HG02981 (cell line): Measurements from ENCODE around the gene TRNP1.

Experiments used
- ATAC-seq: cut with Tn5 transposase; IDR thresholded peaks from one replicate; pipeline ENCODE4 v1.9.1; 2021; ENCODE audit warnings: mild to moderate bottlenecking, moderate library complexity; ENCODE audit not compliant: unreplicated experiment

The TRNP1 gene

GRCh38 chr1:27000817-27001460 is 7.4 kb downstream of the TRNP1 start:
- ATAC-seq: no peak

- ATAC-seq: no peak
These were observed 8.3 kb downstream of the TRNP1 start for GRCh38 chr1:27001570-27002360.

DNA sequence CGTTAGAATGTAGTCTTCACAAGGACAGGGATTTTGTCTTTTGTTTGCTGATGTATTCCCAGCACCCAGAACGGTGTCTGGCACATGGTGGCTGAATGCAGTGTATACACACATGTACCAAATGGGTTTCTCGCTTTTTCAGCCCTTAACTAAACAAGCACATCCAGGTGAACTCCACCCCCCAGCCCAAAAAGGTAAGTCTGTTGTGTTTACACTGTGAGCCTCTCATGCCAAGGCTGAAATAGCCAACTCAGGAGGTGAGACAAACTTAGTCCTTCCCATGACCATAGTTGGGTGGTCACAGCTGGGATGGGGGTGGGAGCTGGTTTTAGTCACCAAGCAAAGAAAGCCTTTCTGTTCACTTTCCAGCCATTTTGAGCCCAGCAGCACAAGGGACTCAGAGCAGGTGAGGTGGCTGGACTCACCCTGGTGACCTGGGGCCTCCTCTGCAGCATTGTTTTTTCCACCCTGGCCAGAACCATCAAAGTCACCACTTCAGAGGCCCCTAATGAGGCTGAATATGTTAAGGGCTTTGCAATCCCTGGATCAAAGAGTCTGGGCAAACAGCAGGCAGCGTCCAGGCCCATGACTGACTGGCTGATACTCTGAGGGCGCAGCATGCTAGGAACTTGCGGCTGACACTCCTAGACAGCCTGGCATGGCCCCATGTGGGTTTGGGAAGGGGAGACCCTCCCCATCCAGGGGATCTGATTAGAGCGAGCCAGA is 10.4 kb downstream of the TRNP1 start:
- ATAC-seq: no peak

DNA sequence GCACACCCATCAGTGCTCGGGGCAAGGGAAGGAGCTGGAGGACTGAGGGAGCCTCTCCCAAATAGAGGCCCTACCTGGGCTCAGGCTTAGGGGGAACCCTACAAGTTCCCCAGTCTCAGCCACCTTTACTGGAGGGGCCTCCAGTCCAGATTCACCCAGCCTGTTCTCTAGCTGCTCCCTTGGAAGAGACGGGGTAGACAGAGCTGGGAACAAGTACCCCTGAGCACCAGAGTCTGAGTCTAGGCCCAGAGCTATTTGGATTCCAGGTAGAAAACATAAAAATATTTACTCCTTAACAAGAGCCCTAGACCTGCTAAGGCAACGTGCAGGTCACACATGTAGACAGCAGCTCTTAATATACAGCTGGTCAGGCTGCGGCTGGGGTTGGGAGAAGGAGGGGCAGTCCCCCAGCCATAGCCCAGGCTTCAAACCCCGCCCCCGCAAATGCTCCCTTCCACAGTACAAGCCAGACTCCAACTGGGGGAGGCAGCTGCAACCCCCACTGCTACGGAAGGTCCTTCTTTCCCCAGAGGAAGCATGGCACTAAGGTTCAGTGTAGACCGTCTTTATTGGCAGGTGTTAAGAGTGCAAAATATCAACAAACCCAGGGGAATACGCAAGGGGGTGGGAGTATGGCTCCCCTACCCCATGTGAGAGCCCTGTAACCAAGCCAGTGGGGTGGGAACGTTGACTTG is 11.1 kb downstream of the TRNP1 start:
- ATAC-seq: no peak

- ATAC-seq: no peak
These were observed 11.7 kb downstream of the TRNP1 start for GRCh38 chr1:27005166-27005530.

DNA sequence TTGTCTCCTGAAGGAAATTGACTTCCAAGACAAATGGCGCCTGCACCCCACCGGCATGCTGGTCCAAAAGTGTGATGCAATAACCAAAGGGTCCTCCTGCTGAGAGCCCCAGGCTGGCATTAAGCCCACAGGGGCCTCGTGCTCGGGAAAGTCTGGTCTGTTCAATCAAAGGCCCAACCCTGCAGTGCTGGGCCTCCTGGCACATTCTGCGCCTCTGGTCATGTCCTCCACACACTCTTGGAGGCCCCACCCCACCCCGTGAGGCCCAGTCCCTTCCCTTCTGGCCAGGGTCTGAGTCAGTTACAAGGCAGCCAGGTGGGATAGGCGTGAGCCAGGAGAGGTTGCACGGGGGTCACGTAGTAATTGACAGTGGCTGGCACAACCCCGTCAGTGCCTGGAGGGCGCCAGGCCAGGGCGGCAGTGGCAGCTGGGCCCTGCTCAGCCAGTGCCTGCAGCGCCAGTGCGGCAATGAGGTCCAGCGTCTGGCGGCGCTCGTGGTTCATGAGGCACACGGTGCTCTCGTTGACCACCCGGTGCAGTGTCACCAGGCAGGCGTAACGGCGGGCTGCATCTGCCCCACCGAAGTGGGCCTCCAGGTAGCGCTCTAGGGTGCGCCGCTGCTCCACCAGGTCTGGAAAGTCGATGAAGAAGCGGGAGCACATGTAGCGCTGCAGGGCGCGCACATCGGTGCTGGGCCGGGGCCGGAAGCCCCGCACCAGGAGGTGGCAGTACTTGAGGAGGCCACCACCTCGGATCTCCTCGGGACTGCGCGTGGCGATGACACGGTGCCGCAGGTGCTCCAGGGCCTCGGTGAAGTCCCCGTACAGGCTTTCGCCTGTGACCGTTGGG is 12.4 kb downstream of the TRNP1 start:
- ATAC-seq: no peak

GRCh38 chr1:27006683-27007082 is 13.2 kb downstream of the TRNP1 start:
- no peak for ATAC-seq

- ATAC-seq: no peak
These were observed 14.6 kb downstream of the TRNP1 start for GRCh38 chr1:27007909-27008582.

DNA sequence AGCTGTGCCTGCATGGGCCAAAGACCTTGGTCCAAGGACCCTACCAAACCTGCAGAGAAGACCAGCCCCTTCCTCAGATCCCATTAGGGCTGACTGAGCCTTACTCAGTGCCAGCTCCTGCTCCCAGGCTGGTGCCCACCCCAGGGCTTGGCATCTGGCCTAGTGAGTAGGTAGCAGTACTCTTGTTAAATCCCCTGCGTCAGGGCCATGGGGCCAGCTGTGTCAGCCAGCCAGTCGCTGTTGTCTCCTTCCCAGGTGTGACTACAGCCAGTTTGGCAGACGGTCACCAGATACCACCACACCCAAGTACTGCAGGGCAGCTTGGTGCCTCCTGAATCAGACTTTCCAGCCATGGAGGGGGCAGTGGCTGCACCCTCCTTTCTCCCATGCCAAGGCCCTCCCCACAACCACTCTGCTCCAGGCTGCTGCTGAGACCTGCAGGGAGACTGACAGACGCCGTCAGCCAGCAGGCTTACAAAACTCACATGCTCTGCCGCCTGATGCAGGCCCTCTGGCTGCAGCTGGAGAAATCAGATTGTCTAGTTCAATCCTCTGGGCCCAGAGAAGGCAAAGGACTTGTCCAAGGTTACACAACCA is 16.2 kb downstream of the TRNP1 start:
- ATAC-seq: no peak

DNA sequence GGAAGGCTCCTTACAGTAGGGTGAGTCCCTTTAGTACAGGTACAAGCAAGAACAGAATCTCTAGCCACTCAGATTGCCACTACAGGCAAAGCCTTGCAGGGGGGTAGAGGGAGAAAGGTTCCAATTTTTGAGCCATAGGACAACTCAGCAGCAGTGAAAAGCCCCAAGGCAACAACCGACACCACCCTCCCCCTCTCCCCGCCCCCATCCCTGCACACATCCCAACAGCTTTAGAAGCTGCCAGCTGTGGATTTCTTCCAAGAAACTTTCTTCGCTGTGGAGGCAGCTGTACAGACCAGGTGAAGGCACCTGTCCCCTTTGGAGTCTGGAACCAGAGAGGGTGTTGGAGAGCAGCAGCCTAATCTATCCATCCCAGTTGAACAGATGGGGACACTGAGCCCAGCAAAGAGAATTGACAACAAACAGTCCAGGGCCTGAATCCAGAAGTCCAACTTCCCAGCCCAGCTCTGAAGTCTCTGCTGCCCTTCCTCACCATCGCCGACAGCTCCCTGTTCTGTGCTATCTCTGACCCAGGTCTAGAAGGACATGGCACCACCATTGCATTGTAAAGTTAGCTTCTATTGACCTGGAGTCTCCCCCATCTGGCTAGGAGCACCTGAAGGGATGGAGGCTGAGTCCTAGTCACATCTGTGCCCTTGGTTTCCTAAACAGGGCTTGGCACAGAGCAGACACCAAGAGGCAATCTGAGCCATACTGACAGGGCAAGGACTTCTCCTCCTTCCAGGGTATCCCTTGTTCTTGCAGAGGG is 16.9 kb downstream of the TRNP1 start:
- no peak for ATAC-seq

DNA sequence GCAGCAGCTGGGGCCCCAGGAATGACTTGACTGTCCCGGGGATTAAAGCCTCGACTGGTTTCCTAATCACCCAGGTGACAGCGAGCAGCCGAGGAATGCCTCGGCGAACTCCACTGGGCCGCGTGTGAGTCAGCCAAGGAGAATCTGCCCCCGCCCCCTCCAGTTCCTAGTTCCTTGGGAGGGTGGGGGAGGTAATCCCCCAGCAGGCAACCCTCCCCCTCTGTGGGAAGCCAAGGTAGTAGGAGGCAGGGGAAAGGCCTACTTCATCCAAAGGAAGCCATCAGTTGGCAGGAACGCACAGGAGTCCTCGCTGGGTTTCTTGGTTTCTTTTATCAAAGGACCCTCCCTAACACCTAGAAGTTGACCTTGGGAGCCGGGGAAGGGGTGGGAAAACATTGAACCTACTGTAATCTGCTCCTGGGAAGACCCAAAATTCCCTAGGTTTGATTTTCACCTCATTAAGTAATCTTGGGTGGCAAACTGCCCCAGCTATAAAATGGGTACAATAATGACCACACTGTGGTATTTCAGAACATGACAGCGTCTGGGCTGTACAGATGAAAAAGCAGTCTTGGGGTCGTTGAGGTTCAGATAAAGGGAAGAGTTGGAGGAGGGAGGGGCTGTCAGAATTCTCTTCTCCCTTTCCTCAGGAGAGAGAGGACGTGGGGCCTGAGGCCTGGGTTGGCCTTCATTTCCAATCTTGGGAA is 17.7 kb downstream of the TRNP1 start:
- ATAC-seq: no peak

- ATAC-seq: no peak
These were observed 18.6 kb downstream of the TRNP1 start for GRCh38 chr1:27011976-27012563.

DNA sequence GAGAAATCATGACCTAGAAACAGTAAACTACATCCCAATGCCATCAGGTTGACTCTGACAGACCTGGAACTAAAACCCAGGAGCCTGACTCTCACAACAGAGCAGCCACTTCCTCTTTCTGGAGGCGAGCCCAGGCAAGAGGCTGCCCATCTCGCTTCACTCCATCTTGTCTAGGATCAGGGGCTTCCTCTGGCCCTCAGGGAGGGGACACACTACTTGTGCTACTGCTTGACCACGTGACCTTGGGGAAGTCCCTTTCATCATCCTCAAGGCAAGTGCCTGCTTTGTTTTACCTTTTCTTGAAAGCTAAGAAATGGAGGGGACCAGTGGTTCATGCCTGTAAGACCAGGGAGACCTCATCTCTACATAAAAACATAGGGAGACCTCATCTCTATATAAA is 21.8 kb downstream of the TRNP1 start:
- no peak for ATAC-seq

DNA sequence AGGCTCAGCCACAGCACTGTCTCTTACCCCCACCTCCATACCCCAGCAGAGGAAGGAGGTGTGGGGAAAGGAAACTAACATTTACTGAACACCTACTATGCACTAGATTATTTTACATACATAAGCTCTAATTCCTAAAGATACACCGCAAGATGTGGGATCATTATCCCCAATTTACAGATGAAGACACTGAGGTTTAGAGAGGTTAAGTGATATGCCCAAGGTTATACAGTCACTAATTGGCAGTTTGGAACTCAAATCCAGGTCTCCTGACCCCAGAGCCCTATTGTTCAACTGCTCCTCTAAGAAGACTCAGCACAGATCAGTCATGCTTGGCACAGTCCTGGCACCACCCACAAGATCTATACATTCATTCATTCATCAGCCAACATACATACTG is 22.9 kb downstream of the TRNP1 start:
- no peak for ATAC-seq

- ATAC-seq: no peak
These were observed 23.7 kb downstream of the TRNP1 start for GRCh38 chr1:27017207-27017606.

- ATAC-seq: no peak
These were observed 24.8 kb downstream of the TRNP1 start for GRCh38 chr1:27018316-27018715.

DNA sequence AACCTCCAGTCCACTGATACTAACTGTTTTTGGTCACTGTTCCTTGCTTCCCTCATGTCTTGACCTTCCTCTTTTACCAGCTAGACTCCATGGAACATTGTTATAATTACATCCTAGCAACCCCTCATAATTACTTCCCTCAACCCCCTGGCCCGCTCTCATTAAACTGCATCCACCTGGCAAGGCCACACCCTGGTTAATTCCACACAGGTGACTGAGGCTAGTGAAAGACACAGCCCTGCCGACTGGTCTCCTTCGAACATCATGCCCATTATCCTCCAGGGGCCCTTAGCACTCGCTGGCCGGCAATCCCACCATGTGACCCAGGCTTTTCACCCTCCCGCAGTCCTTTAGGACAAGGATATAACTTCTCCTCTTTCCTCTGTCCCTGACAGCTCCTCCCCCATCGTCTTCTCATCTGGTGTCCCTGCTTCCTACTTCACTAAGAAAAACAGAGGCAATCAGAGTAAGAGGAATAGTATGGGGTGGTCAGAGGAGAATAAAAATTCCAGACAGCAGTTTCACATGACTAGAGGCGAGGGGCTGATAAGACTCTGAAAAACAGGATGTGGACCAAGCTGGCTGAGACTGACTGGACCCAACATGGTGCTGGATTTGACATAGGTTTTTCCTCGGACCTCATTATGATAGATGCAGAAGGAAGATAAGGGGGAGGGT is 28.0 kb downstream of the TRNP1 start:
- no peak for ATAC-seq
